ENCODE results near the gene CALHM3.

CALHM3 gene

GRCh38 chr10:103440416-103440815 is 38.6 kb downstream of the CALHM3 start:
- TF ChIP-seq, protein P1, sequence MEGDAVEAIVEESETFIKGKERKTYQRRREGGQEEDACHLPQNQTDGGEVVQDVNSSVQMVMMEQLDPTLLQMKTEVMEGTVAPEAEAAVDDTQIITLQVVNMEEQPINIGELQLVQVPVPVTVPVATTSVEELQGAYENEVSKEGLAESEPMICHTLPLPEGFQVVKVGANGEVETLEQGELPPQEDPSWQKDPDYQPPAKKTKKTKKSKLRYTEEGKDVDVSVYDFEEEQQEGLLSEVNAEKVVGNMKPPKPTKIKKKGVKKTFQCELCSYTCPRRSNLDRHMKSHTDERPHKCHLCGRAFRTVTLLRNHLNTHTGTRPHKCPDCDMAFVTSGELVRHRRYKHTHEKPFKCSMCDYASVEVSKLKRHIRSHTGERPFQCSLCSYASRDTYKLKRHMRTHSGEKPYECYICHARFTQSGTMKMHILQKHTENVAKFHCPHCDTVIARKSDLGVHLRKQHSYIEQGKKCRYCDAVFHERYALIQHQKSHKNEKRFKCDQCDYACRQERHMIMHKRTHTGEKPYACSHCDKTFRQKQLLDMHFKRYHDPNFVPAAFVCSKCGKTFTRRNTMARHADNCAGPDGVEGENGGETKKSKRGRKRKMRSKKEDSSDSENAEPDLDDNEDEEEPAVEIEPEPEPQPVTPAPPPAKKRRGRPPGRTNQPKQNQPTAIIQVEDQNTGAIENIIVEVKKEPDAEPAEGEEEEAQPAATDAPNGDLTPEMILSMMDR (IDR thresholded peaks at IDR 0.05; ENCODE audit: low read depth, low read length): no peak
- DNase-seq (ENCODE audit: extremely low read depth, low read depth): no peak

DNA sequence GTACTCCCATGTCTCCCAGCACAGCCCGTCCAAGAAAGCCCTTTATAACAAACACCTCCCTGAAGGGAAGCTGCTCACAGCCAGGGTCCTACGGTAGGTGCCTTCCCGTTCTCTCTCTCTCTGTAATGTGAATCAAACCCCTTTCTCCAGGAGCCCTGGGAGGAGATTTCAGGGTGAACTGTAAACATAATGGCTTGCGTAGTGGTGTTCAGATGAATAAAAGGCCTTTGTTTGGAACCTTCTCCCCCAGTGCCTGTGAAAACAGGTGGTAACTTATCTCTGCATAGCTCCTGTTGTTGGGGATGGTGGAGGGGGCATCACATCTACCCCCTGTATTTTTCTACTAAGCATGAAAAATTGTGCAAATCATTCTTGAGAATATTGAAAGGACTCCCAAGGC is 39.3 kb downstream of the CALHM3 start:
- DNase-seq (ENCODE audit: extremely low read depth, low read depth): no peak
- TF ChIP-seq, protein P1 (IDR thresholded peaks at IDR 0.05; ENCODE audit: low read depth, low read length): no peak

DNA sequence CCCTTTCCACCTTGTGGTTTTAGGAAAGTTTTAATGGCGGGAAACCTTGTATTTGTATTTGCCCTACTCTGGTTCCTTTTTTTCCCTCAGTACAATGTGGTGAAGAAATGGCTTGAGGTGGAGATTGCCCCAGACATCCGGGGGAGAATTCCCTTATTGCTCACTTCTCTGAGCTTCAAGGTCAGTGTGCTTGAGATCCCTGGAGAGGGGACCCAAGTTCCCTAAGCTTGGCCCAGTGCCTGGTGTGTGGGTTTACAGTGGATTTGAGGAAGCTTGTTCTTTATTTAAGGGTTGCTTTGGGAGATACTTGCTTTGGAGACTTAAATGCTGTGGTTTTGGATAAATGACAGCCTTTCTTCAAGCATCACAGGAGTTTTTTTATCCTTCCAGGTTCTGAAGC is 45.2 kb downstream of the CALHM3 start:
- DNase-seq (ENCODE audit: extremely low read depth, low read depth): peak; percentile 11

DNA sequence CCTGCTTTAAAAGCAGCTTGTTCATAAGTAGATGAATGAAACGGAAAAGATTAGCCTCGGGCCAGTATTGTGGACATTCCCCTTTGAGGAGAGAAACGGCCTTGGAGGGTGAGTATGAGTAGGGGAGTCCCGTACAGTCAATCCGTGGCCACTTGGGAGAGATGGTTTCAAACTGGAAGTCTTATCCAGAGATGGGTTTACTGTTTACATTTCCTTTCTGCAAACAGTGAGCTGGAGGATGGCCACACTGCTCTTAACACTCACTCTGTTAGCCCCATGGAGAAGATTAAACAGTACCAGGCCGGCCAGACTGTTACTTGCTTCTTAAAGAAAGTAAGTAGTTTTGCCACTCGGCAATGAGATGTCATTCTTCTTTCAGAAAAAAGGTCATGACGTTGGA is 47.1 kb downstream of the CALHM3 start:
- no peak for DNase-seq (ENCODE audit: extremely low read depth, low read depth)
- TF ChIP-seq, protein P1 (IDR thresholded peaks at IDR 0.05; ENCODE audit: low read depth, low read length): no peak

More for the DNA sequence above, 45.2 kb downstream of the CALHM3 start:
- TF ChIP-seq, protein P1 (IDR thresholded peaks at IDR 0.05; ENCODE audit: low read depth, low read length): no peak

- TF ChIP-seq, protein P1 (IDR thresholded peaks at IDR 0.05; ENCODE audit: low read depth, low read length): no peak
- no peak for DNase-seq (ENCODE audit: extremely low read depth, low read depth)
Measured at GRCh38 chr10:103429647-103430046, 49.4 kb downstream of the CALHM3 start.

- TF ChIP-seq, protein P1 (IDR thresholded peaks at IDR 0.05; ENCODE audit: low read depth, low read length): no peak
- DNase-seq (ENCODE audit: extremely low read depth, low read depth): no peak
Measured at GRCh38 chr10:103428989-103429643, 49.9 kb downstream of the CALHM3 start.

- no peak for DNase-seq (ENCODE audit: extremely low read depth, low read depth)
Measured at GRCh38 chr10:103427866-103428265, 51.2 kb downstream of the CALHM3 start.

More at GRCh38 chr10:103427866-103428265, 51.2 kb downstream of the CALHM3 start:
- TF ChIP-seq, protein P1 (IDR thresholded peaks at IDR 0.05; ENCODE audit: low read depth, low read length): no peak

Data from AG09319 (cell line).